HepG2 (cell line): ENCODE data around the gene ZSWIM7. TPM values are rescaled to one million over a fixed set of nuclear protein-coding genes. Genes with fewer than 3 reads are reported as not detected.

Experiments
- CEBPB ChIP-seq: IDR thresholded peaks from 2 replicates; pipeline ENCODE4 v1.6.1; 2011; ENCODE audit warnings: low read depth, low read length, improper control_type of control experiment, borderline replicate concordance
- ELF3 ChIP-seq: IDR thresholded peaks from 2 replicates; pipeline ENCODE4 v1.6.1; 2016; ENCODE audit warnings: missing genetic modification reagents, missing compliant biosample characterization
- FOSL2 ChIP-seq: sonication (generic); formaldehyde crosslinking; IDR thresholded peaks from 2 replicates; pipeline ENCODE4 v1.4.0; 2020; ENCODE audit warnings: missing genetic modification reagents
- FOXJ3 ChIP-seq: sonication (generic); formaldehyde crosslinking; IDR thresholded peaks from 2 replicates; pipeline ENCODE4 v1.4.0; 2020; ENCODE audit warnings: missing genetic modification reagents, mild to moderate bottlenecking, borderline replicate concordance
- HHEX ChIP-seq: IDR thresholded peaks from 2 replicates; pipeline ENCODE4 v1.6.1; 2016; ENCODE audit warnings: control low read depth
- MAZ ChIP-seq, 2 experiments: sonication (generic) in 1 of 2; formaldehyde crosslinking in 1 of 2; IDR thresholded peaks; 2 replicates each; pipeline versions ENCODE4 v1.5.0 to v1.6.1; 2012 to 2020; ENCODE audit warnings: low read depth in 2 of 2, mild to moderate bottlenecking in 2 of 2, borderline replicate concordance in 1 of 2, improper control_type of control experiment in 1 of 2, low read length in 1 of 2, missing genetic modification reagents in 1 of 2, moderate library complexity in 1 of 2
- NFRKB ChIP-seq: fragments of 450-650 bp; IDR thresholded peaks from 2 replicates; pipeline ENCODE4 v1.6.1; 2017
- NFYB ChIP-seq: sonication (generic); formaldehyde crosslinking; IDR thresholded peaks from 2 replicates; pipeline ENCODE4 v1.4.0; 2020; ENCODE audit warnings: missing genetic modification reagents
- NFYC ChIP-seq: IDR thresholded peaks from 2 replicates; pipeline ENCODE4 v1.6.1; 2016; ENCODE audit warnings: missing genetic modification reagents, missing compliant biosample characterization
- NR0B2 ChIP-seq: sonication (generic); formaldehyde crosslinking; IDR thresholded peaks from 2 replicates; pipeline ENCODE4 v1.4.0; 2020; ENCODE audit warnings: mild to moderate bottlenecking, missing genetic modification reagents
- RBM22 ChIP-seq: fragments of 200-400 bp; formaldehyde crosslinking; optimal IDR thresholded peaks from 2 replicates; pipeline ENCODE3; 2017; ENCODE audit warnings: mild to moderate bottlenecking, low read length, moderate library complexity
- SIN3B ChIP-seq: fragments of 150-350 bp; IDR thresholded peaks from 2 replicates; pipeline ENCODE4 v1.6.1; 2014; ENCODE audit warnings: low read length
- SMAD9 ChIP-seq: sonication (generic); formaldehyde crosslinking; IDR thresholded peaks from 2 replicates; pipeline ENCODE4 v1.5.1; 2020; ENCODE audit warnings: mild to moderate bottlenecking, missing genetic modification reagents
- SRF ChIP-seq: IDR thresholded peaks from 2 replicates; pipeline ENCODE4 v1.6.1; 2011; ENCODE audit warnings: mild to moderate bottlenecking, low read depth, low read length, moderate library complexity
- STAG1 ChIP-seq: sonication (generic); formaldehyde crosslinking; IDR thresholded peaks from 2 replicates; pipeline ENCODE4 v1.4.0; 2020; ENCODE audit warnings: missing genetic modification reagents
- TARDBP ChIP-seq: sonication (generic); formaldehyde crosslinking; IDR thresholded peaks from 2 replicates; pipeline ENCODE4 v1.8.0; 2022; ENCODE audit warnings: mild to moderate bottlenecking, missing genetic modification reagents
- TOPORS ChIP-seq: sonication (generic); formaldehyde crosslinking; IDR thresholded peaks from 2 replicates; pipeline ENCODE4 v1.8.0; 2023; ENCODE audit warnings: mild to moderate bottlenecking, missing genetic modification reagents
- ZIK1 ChIP-seq: sonication (generic); formaldehyde crosslinking; IDR thresholded peaks from 2 replicates; pipeline ENCODE4 v1.5.0; 2020; ENCODE audit warnings: mild to moderate bottlenecking, low read depth, missing genetic modification reagents, borderline replicate concordance
- ZMAT3 ChIP-seq: sonication (generic); formaldehyde crosslinking; conservative IDR thresholded peaks from 2 replicates; pipeline ENCODE4 v1.7.0; 2021; ENCODE audit warnings: missing genetic modification reagents
- ZNF138 ChIP-seq: sonication (generic); formaldehyde crosslinking; IDR thresholded peaks from 2 replicates; pipeline ENCODE4 v1.5.0; 2020; ENCODE audit warnings: mild to moderate bottlenecking, low read depth, missing genetic modification reagents
- ZNF224 ChIP-seq: sonication (generic); formaldehyde crosslinking; IDR thresholded peaks from 2 replicates; pipeline ENCODE4 v1.5.0; 2020; ENCODE audit warnings: mild to moderate bottlenecking, missing genetic modification reagents
- ZNF282 ChIP-seq: fragments of 450-650 bp; IDR thresholded peaks from 2 replicates; pipeline ENCODE4 v1.6.1; 2018; ENCODE audit not compliant: partially characterized antibody
- ZNF331 ChIP-seq: sonication (generic); formaldehyde crosslinking; IDR thresholded peaks from 2 replicates; pipeline ENCODE4 v1.4.0; 2020; ENCODE audit warnings: missing genetic modification reagents
- ZNF335 ChIP-seq: sonication (generic); formaldehyde crosslinking; IDR thresholded peaks from 2 replicates; pipeline ENCODE4 v1.4.0; 2020; ENCODE audit warnings: missing genetic modification reagents
- ZNF337 ChIP-seq: sonication (generic); formaldehyde crosslinking; IDR thresholded peaks from 2 replicates; pipeline ENCODE4 v1.5.1; 2020; ENCODE audit warnings: missing genetic modification reagents, low read depth, mild to moderate bottlenecking, borderline replicate concordance
- ZNF576 ChIP-seq: sonication (generic); formaldehyde crosslinking; IDR thresholded peaks from 2 replicates; pipeline ENCODE4 v1.4.0; 2020; ENCODE audit warnings: mild to moderate bottlenecking, missing genetic modification reagents
- polyA plus RNA-seq, 8 experiments: library from polyadenylated mRNA; depleted of rRNA in 3 of 8; stranded (reverse) in 7 of 8; unstranded in 1 of 8; fragments of >200 nt; fragmentation: Illumina TruSeq in 4 of 8; extraction: Trizol in 4 of 8; gene quantifications; 2 replicates each; pipeline versions ENCODE4 v1.2.1 to v1.2.3, GENCODE V29; 2011 to 2016; ENCODE audit warnings: low read depth in 4 of 8, missing spikeins in 1 of 8, mixed read lengths in 1 of 8; ENCODE audit not compliant: insufficient read depth in 1 of 8
- total RNA-seq, 5 experiments: library from RNA; depleted of rRNA; stranded (reverse); fragments of >200 nt; fragmentation: Illumina TruSeq; extraction: Trizol; gene quantifications; 2 replicates each; pipeline ENCODE4 v1.2.3, GENCODE V29; 2016; ENCODE audit warnings: low read depth in 1 of 5
- TF ChIP-seq, protein P1 (sequence below): sonication (generic); formaldehyde crosslinking; IDR thresholded peaks from 2 replicates; pipeline ENCODE4 v1.5.0; 2020; ENCODE audit warnings: mild to moderate bottlenecking, missing genetic modification reagents, borderline replicate concordance

ZSWIM7 gene
- total and polyA plus RNA-seq, 2 of the 13 experiments (the other 11 are each of a cell fraction or from before 2014, with no cell fraction given): 13.1 to 28.1 TPM

- peak; percentile 88 for TF ChIP-seq ZMAT3
- no peak for TF ChIP-seq NFRKB
- 0 out of 2 replicates have a peak, but pooled peaks have one; percentile 36 for TF ChIP-seq SMAD9 (CRISPR knock-in tag)
- TF ChIP-seq ZNF331 (CRISPR knock-in tag): peak; percentile 88
- TF ChIP-seq CEBPB: no peak
- no peak for TF ChIP-seq RBM22
- TF ChIP-seq ZNF138: peak; percentile 97; the same call in 1 of the 2 replicates
- no peak for TF ChIP-seq FOXJ3
- TF ChIP-seq ZNF282: no peak
- no peak for TF ChIP-seq HHEX (CRISPR knock-in tag)
- peak; percentile 84 for TF ChIP-seq ELF3 (CRISPR knock-in tag)
- TF ChIP-seq TARDBP: no peak; the same call in 1 of the 2 replicates
- peak; percentile 95; the same call in 1 of the 2 replicates for TF ChIP-seq ZNF337 (CRISPR knock-in tag)
- peak; percentile 82 for TF ChIP-seq NFYB (CRISPR knock-in tag)
- TF ChIP-seq TOPORS: peak; percentile 51; the same call in 1 of the 2 replicates
- peak; percentile 93 for TF ChIP-seq ZIK1 (CRISPR knock-in tag)
- TF ChIP-seq NFYC: peak; percentile 85
- TF ChIP-seq FOSL2 (CRISPR knock-in tag): peak; percentile 78
- peak; percentile 29 for TF ChIP-seq STAG1 (CRISPR knock-in tag)
- TF ChIP-seq SRF: no peak
- TF ChIP-seq MAZ (IDR thresholded peaks at IDR 0.05; ENCODE audit: borderline replicate concordance, low read depth, low read length): peak; percentile 74
- TF ChIP-seq MAZ (CRISPR knock-in tag; IDR thresholded peaks at IDR 0.05; ENCODE audit: low read depth): peak; percentile 99
- TF ChIP-seq ZNF224 (CRISPR knock-in tag): no peak
- no peak for TF ChIP-seq SIN3B
- TF ChIP-seq, protein P1, sequence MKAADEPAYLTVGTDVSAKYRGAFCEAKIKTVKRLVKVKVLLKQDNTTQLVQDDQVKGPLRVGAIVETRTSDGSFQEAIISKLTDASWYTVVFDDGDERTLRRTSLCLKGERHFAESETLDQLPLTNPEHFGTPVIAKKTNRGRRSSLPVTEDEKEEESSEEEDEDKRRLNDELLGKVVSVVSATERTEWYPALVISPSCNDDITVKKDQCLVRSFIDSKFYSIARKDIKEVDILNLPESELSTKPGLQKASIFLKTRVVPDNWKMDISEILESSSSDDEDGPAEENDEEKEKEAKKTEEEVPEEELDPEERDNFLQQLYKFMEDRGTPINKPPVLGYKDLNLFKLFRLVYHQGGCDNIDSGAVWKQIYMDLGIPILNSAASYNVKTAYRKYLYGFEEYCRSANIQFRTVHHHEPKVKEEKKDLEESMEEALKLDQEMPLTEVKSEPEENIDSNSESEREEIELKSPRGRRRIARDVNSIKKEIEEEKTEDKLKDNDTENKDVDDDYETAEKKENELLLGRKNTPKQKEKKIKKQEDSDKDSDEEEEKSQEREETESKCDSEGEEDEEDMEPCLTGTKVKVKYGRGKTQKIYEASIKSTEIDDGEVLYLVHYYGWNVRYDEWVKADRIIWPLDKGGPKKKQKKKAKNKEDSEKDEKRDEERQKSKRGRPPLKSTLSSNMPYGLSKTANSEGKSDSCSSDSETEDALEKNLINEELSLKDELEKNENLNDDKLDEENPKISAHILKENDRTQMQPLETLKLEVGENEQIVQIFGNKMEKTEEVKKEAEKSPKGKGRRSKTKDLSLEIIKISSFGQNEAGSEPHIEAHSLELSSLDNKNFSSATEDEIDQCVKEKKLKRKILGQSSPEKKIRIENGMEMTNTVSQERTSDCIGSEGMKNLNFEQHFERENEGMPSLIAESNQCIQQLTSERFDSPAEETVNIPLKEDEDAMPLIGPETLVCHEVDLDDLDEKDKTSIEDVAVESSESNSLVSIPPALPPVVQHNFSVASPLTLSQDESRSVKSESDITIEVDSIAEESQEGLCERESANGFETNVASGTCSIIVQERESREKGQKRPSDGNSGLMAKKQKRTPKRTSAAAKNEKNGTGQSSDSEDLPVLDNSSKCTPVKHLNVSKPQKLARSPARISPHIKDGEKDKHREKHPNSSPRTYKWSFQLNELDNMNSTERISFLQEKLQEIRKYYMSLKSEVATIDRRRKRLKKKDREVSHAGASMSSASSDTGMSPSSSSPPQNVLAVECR (CRISPR knock-in tag): peak; percentile 97
- TF ChIP-seq ZNF576 (CRISPR knock-in tag): peak; percentile 90; the same call in 1 of the 2 replicates
- TF ChIP-seq NR0B2 (CRISPR knock-in tag): peak; percentile 86; the same call in 1 of the 2 replicates
- TF ChIP-seq ZNF335 (CRISPR knock-in tag): 0 out of 2 replicates have a peak, but pooled peaks have one; percentile 43
Measured at GRCh38 chr17:15999141-15999973, at the start of gene ZSWIM7, which contains the start of gene TTC19 (continued).
